Activated CD8-positive, alpha-beta T cell treated with anti-CD3 and anti-CD28 coated beads for 36 hours (primary cell): ENCODE measurements around the gene OSGIN1. TPM values are rescaled to one million over a fixed set of nuclear protein-coding genes. Genes with fewer than 3 reads are reported as not detected.

ENCODE experiments used
- ATAC-seq: fragments of 200-7000 bp; cut with Tn5 transposase; one replicate; pipeline ENCODE4 v1.10.0; 2021; ENCODE audit warnings: mild to moderate bottlenecking, moderate library complexity
- CTCF ChIA-PET: fragments of 350-600 bp; sonication (Branson Sonifier 250); formaldehyde crosslinking; loops from one replicate; lab custom pipeline; 2021; ENCODE audit warnings: antibody characterized with exemption; lab: Charles Lee
- POLR2A ChIA-PET: fragments of 350-600 bp; sonication (Branson Sonifier 250); formaldehyde crosslinking; loops from one replicate; lab custom pipeline; 2021; ENCODE audit warnings: antibody characterized with exemption; lab: Charles Lee
- DNase-seq: peaks from one replicate; pipeline ENCODE4 v3.0.0-alpha.2; 2020
- H3K27ac Mint-ChIP-seq: one replicate; pipeline ENCODE4 v1.8.0; 2021; ENCODE audit warnings: mild to moderate bottlenecking, mixed read lengths
- H3K27me3 Mint-ChIP-seq: one replicate; pipeline ENCODE4 v1.8.0; 2021; ENCODE audit warnings: mixed read lengths
- H3K36me3 Mint-ChIP-seq: one replicate; pipeline ENCODE4 v1.8.0; 2021; ENCODE audit warnings: low read depth, mixed read lengths
- H3K4me1 Mint-ChIP-seq: one replicate; pipeline ENCODE4 v1.8.0; 2021; ENCODE audit warnings: low read depth, mixed read lengths
- H3K4me3 Mint-ChIP-seq: one replicate; pipeline ENCODE4 v1.8.0; 2021; ENCODE audit warnings: mild to moderate bottlenecking, moderate library complexity, mixed read lengths
- H3K9me3 Mint-ChIP-seq: one replicate; pipeline ENCODE4 v1.8.0; 2021; ENCODE audit warnings: mixed read lengths
- CTCF ChIP-seq: fragments of 200-600 bp; IDR thresholded peaks from one replicate; pipeline ENCODE4 v1.8.0; 2022; ENCODE audit warnings: antibody characterized with exemption, mild to moderate bottlenecking
- intact Hi-C: fragments of 100-400 bp; cut with micrococcal nuclease; formaldehyde crosslinking; loops from one replicate; pipeline ENCODE4 v1.10.0; 2022
- total RNA-seq, 2 experiments: library from RNA; stranded (reverse); gene quantifications; one replicate each; pipeline ENCODE4 v1.2.3, GENCODE V29; 2021

OSGIN1 gene
- total RNA-seq, 2 experiments from 2014 or later = 0.56 to 0.67 TPM

DNA sequence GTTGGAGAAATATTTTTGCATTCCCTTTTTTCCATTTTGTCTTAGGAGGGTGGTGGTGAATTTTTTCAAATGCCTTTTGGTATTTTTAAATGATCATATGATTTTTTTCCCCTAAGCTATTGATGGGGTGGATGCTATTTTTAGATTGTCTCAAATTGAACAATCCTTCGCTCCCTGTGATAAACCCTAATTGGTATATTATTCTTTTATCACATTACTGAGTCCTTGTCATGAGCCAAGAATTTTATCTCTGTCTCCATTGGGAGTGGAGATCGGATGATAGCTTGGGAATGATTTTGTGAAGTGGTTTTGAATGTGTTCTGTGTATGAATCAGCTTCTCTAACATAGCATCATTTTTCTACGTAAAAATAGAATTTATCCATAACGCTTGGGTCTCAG is 30.5 kb downstream of the OSGIN1 start:
- ChIA-PET POLR2A (no interaction called here), CTCF (interaction anchor here (1.0 kb wide), 1 partner anchor 27 kb away, joined by 3 read pairs; no protein-coding TSS in a partner anchor)
- peaks cover 2% of the 10 kb centered on the region for H3K27me3 Mint-ChIP-seq
- intact Hi-C loops = no loop called here
- no peak overlapping the region for H3K27ac Mint-ChIP-seq
- ATAC-seq (no peak), DNase-seq (no peak)
- no peak for TF ChIP-seq CTCF
- no peaks in the 10 kb centered on the region for H3K36me3 Mint-ChIP-seq
- H3K4me3 Mint-ChIP-seq = no peak overlapping the region
- H3K4me1 Mint-ChIP-seq = no peaks in the 10 kb centered on the region
- peaks cover 4% of the 10 kb centered on the region for H3K9me3 Mint-ChIP-seq

GRCh38 chr16:83989300-83989699 is 36.3 kb downstream of the OSGIN1 start:
- POLR2A ChIA-PET = interaction anchor here (0.9 kb wide), 1 partner anchor 9 kb away, joined by 3 read pairs; no protein-coding TSS in a partner anchor
- Mint-ChIP-seq H3K27me3 (peaks cover 15% of the 10 kb centered on the region), H3K27ac (no peak overlapping the region), H3K36me3 (no peaks in the 10 kb centered on the region), H3K9me3 (no peaks in the 10 kb centered on the region), H3K4me3 (no peak overlapping the region), H3K4me1 (no peaks in the 10 kb centered on the region)
- ATAC-seq (no peak), DNase-seq (no peak)
- intact Hi-C loops = no loop called here
- no peak for TF ChIP-seq CTCF
- CTCF ChIA-PET = interaction anchor here (0.7 to 2.4 kb wide), 2 partner anchors 32 to 74 kb away, joined by 3 to 7 read pairs; no protein-coding TSS in a partner anchor

GRCh38 chr16:83990492-83990891 is 37.5 kb downstream of the OSGIN1 start:
- Mint-ChIP-seq H3K36me3 (no peaks in the 10 kb centered on the region), H3K4me3 (no peak overlapping the region), H3K27me3 (peaks cover 21% of the 10 kb centered on the region), H3K9me3 (no peaks in the 10 kb centered on the region), H3K4me1 (peaks cover 1% of the 10 kb centered on the region), H3K27ac (no peak overlapping the region)
- no peak for TF ChIP-seq CTCF
- CTCF ChIA-PET = interaction anchor here (2.4 kb wide), 1 partner anchor 34 kb away, joined by 7 read pairs; no protein-coding TSS in a partner anchor
- ATAC-seq (no peak), DNase-seq (no peak)
- POLR2A ChIA-PET = no interaction called here
- intact Hi-C loops = no loop called here

DNA sequence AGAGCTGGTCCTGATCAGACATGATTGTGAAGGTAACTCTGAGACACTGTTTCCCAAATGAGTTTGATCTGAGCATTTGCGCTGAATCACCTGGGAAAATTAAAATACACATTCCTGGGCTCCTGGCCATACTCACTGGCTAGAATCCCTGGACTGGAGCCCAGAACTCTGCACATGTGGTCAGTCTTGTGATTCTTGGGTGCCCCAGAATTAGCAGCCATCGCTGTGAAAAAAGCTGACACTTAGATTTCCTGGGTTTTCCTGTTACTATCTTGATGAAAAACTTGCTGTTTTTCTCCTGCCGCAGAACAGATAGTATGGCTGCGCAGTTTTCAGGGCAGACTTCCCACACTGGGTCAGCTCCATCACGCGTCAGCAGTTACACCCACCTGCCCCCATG is 39.6 kb downstream of the OSGIN1 start:
- no peak for DNase-seq
- H3K4me1 Mint-ChIP-seq = peaks cover 3% of the 10 kb centered on the region
- no peaks in the 10 kb centered on the region for H3K36me3 Mint-ChIP-seq
- H3K27ac Mint-ChIP-seq = no peak overlapping the region
- POLR2A ChIA-PET = no interaction called here
- no peaks in the 10 kb centered on the region for H3K9me3 Mint-ChIP-seq
- H3K27me3 Mint-ChIP-seq = peaks cover 26% of the 10 kb centered on the region
- CTCF ChIA-PET = interaction anchor here (1.5 kb wide), 1 partner anchor 36 kb away, joined by 4 read pairs; no protein-coding TSS in a partner anchor
- ATAC-seq = no peak
- intact Hi-C loops = no loop called here
- TF ChIP-seq CTCF = no peak
- no peak overlapping the region for H3K4me3 Mint-ChIP-seq

DNA sequence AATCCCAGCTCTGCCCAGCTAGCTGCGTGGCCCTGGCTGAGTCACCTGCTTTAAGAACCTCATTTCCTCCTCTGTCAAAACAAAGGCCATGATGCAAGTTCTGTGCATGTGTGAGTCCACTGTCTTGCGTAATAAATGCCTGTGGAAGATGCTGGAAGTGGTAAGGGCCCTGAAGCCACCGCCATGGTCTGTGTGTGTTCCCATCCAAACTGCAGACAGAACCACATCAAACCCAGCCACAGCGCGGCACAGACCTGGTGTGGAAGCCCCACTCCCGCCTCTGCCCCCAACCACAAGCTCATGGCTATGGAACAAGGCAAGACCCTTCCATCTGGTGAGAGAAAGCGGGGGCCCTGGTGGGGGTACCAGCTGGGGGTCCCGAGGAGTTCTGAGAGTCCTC is 41.0 kb downstream of the OSGIN1 start:
- CTCF ChIA-PET = interaction anchor here (1.2 kb wide), 1 partner anchor 37 kb away, joined by 3 read pairs; no protein-coding TSS in a partner anchor
- peaks cover 28% of the 10 kb centered on the region for H3K27me3 Mint-ChIP-seq
- POLR2A ChIA-PET = no interaction called here
- H3K4me3 Mint-ChIP-seq = no peak overlapping the region
- TF ChIP-seq CTCF = no peak
- DNase-seq (no peak), ATAC-seq (peak; percentile 30)
- intact Hi-C loops = no loop called here
- peaks cover 3% of the 10 kb centered on the region for H3K4me1 Mint-ChIP-seq
- H3K9me3 Mint-ChIP-seq = no peaks in the 10 kb centered on the region
- no peaks in the 10 kb centered on the region for H3K36me3 Mint-ChIP-seq
- no peak overlapping the region for H3K27ac Mint-ChIP-seq
